Measurements from ENCODE around the gene GSTO2.

Gene GSTO2

GRCh38 chr10:104253606-104254410 lies 15.2 kb upstream of the GSTO2 start:
- Histone ChIP-seq H3K4me3 (ENCODE audit: low read length) (peak overlapping the region; percentile 95), H3K36me3 (ENCODE audit: control insufficient read depth, low read length) (peaks cover 29% of the 10 kb centered on the region), H4K20me1 (ENCODE audit: control insufficient read depth, insufficient read depth, low read depth, low read length) (0 out of 2 replicates have a peak, but pooled peaks cover 3% of the 10 kb centered on the region), H3K4me2 (ENCODE audit: low read length) (peak overlapping the region; percentile 93), H3K27me3 (ENCODE audit: control insufficient read depth, low read length) (peaks cover 2% of the 10 kb centered on the region; the same call in 1 of the 2 replicates), H3K27ac (ENCODE audit: low read depth, low read length) (no peak overlapping the region), H3K4me1 (ENCODE audit: control insufficient read depth, low read length) (peaks cover 24% of the 10 kb centered on the region), H3K9me2 (replicated peaks; ENCODE audit: control insufficient read depth, low read length) (no peaks in the 10 kb centered on the region), H3K9me3 (ENCODE audit: control insufficient read depth, insufficient read depth, low read length) (no peaks in the 10 kb centered on the region), H3F3A (ENCODE audit: control insufficient read depth, insufficient read depth) (no peaks in the 10 kb centered on the region), H3K79me2 (ENCODE audit: control insufficient read depth, low read length) (peaks cover 44% of the 10 kb centered on the region)
- TF ChIP-seq EZH2phosphoT487 (IDR thresholded peaks at IDR 0.05; ENCODE audit: borderline replicate concordance, low read length) (no peak), CTCF (IDR thresholded peaks at IDR 0.05; ENCODE audit: low read depth, low read length, poor library complexity, severe bottlenecking) (no peak)

- 0 out of 2 replicates have a peak, but pooled peaks cover 3% of the 10 kb centered on the region for H4K20me1 ChIP-seq (ENCODE audit: control insufficient read depth, insufficient read depth, low read depth, low read length)
- no peaks in the 10 kb centered on the region for H3F3A ChIP-seq (ENCODE audit: control insufficient read depth, insufficient read depth)
Measured at GRCh38 chr10:104254493-104255310, 14.3 kb upstream of the GSTO2 start, which contains the start of gene GSTO1. GSTO1 (plus strand) TSS chr10:104254892; CDS start chr10:104254929, 37 bp downstream.

More at GRCh38 chr10:104254493-104255310, 14.3 kb upstream of the GSTO2 start, which contains the start of gene GSTO1:
- TF ChIP-seq CTCF (IDR thresholded peaks at IDR 0.05; ENCODE audit: low read depth, low read length, poor library complexity, severe bottlenecking) (no peak), EZH2phosphoT487 (IDR thresholded peaks at IDR 0.05; ENCODE audit: borderline replicate concordance, low read length) (no peak)
- peak within 1 kb of the TSS; percentile 93 for H3K4me2 ChIP-seq (ENCODE audit: low read length)
- peaks cover 52% of the 10 kb centered on the region for H3K79me2 ChIP-seq (ENCODE audit: control insufficient read depth, low read length)
- no peaks in the 10 kb centered on the region for H3K9me2 ChIP-seq (replicated peaks; ENCODE audit: control insufficient read depth, low read length)
- peaks cover 2% of the 10 kb centered on the region; the same call in 1 of the 2 replicates for H3K27me3 ChIP-seq (ENCODE audit: control insufficient read depth, low read length)
- no peaks in the 10 kb centered on the region for H3K9me3 ChIP-seq (ENCODE audit: control insufficient read depth, insufficient read depth, low read length)
- peak within 1 kb of the TSS; percentile 95 for H3K4me3 ChIP-seq (ENCODE audit: low read length)
- H3K36me3 ChIP-seq (ENCODE audit: control insufficient read depth, low read length), result peaks cover 38% of the 10 kb centered on the region
- peak within 1 kb of the TSS; percentile 51 for H3K27ac ChIP-seq (ENCODE audit: low read depth, low read length)
- peaks cover 24% of the 10 kb centered on the region for H3K4me1 ChIP-seq (ENCODE audit: control insufficient read depth, low read length)

Data from DOHH2 (cell line).